Fibroblast of peridontal ligament (primary cell): ENCODE measurements around the gene COASY.
"Not testable (repeated sequence)": the region's sequence is repeated elsewhere in the genome, so short reads cannot be mapped to it uniquely, and the experiment has no call there.

Experiments used
- DNase-seq: peaks from one replicate; pipeline ENCODE4 v3.0.0-alpha.2; 2010; ENCODE audit errors: extremely low read depth

COASY gene

DNA sequence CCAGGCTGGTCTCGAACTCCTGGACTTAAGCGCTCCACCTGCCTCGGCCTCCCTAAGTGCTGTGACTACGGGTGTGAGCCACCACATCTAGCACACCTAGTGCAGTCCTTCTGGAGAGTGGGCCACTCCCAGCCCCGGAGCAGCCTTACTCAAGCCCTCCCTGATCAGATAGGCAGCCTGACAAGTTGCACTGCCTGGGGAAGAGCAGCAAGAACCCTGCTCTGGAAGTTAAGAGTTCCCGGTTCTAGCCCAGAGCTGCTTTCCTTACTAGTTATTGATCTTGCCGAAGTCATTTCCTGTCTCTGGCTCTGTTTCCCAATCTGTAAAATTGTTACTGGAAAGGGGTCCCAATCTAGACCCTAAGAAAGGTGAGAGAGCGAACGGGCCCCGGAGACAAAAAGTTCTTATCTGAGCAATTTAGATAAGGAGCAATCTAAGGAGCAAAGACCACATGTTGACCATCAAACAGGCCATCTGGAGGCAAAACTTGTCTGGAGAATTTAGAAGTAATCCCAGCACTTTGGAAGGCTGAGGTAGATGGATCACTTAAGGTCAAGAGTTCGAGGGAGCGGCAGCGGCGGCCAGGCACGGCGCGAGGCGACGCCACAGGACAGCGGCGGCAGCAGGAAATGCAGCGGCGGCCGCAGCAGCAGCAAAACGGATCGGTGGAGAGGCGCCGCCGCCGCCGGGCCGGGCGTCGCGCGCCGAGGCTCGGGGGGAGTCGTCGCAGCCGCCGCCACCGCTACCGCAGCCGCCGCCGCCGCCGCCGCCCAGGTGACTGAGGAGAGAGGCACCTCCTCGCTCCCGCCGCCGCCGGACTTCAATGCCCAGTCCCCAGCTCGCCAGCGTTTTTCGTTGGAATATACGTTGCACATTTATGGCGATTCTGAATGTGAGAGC is 30.2 kb upstream of the COASY start:
- peak; percentile 33 for DNase-seq

DNA sequence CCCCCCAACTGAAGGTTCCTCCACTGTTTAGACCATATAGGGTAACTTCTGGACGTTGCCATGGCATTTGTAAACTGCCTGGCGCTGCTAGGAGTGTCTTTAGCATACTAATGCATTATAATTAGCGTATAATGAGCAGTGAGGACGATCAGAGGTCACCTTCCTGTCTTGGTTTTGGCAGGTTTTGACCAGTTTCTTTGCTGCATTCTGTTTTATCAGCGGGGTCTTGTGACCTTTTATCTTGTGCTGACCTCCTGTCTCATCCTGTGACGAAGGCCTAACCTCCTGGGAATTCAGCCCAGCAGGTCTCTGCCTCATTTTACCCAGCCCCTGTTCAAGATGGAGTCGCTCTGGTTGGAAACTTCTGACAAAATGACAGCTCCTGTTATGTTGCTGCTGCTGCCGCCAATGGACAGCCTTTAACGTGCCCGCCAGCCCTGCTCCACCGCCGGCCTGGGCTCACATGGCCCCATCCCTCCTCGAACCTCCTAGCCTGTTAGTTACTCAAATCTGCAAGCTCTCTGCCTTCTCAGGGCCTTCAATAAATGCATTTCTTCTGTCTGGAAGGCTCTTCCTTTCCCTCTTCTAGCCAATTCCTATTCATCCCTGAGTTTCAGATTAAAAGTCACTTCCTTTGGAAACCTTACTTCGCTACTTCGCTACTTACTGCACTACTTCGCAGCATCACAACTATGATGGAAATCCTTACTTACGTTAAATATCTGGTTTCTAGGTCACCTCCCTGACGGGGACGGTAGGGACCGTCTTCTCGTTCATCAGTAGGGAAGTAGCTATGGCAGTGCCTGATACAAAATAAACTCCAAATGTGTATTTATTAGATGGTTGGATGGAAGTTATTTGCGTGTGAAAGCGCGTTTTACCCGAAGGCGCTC is 26.5 kb upstream of the COASY start:
- DNase-seq = no peak

- peak; percentile 86 for DNase-seq
Observed at GRCh38 chr17:42536048-42536371, 25.9 kb upstream of the COASY start, which contains the start of gene NAGLU. NAGLU (plus strand) TSS chr17:42536241; CDS start chr17:42536273, 32 bp downstream.

DNA sequence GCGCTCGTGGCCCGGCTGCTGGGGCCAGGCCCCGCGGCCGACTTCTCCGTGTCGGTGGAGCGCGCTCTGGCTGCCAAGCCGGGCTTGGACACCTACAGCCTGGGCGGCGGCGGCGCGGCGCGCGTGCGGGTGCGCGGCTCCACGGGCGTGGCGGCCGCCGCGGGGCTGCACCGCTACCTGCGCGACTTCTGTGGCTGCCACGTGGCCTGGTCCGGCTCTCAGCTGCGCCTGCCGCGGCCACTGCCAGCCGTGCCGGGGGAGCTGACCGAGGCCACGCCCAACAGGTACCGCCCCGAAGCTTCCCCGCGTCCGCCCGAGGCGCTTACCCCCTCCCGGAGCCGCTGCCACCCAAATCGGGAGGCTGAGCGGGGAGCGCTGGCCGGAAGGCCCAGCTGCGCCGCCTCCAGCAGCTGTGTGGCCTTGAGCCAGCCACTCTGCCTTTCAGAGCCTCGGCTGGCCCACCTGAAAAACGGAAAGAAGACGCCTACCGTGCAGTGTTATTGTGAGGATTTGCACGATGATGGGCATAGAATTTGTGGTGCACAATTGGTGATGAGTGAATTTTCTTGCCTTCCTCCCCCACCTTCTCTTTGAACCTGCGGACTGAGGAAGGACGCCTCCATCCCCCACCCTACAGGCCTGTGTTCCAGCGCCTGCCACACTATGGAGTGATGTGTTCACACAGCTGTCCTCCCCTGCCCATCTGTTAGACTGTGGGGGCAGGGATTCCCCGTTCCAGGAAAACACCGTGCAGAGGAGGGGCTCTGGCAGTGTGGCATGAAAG is 25.4 kb upstream of the COASY start:
- peak; percentile 69 for DNase-seq

DNA sequence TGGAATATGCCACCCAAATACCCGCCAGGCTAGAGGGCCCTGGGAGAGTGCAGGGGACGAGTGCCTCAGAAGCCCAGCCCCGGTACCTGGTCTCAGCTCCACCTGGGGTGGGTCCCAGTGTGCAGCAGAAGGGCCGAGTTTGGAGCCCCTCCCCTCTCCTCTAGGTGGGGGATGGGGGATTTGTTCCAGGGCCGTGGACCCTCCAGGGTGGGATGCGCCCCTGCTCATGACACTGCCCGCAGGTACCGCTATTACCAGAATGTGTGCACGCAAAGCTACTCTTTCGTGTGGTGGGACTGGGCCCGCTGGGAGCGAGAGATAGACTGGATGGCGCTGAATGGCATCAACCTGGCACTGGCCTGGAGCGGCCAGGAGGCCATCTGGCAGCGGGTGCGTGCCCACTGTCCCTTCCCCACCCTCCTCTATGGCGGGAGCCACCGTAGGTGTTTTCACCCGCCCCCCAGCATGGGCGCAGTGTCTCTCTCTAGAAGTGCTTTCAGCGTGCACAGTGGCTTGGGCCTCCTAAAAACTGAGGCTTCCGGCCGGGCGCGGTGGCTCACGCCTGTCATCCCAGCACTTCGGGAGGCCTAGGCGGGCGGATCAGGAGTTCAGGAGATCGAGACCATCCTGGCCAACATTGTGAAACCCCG is 24.7 kb upstream of the COASY start:
- DNase-seq = no peak

GRCh38 chr17:42537826-42538451 is 24.0 kb upstream of the COASY start:
- DNase-seq = no peak

GRCh38 chr17:42538482-42538881 is 23.5 kb upstream of the COASY start:
- no peak for DNase-seq

- DNase-seq = not testable (repeated sequence)
Observed at GRCh38 chr17:42540558-42540957, 21.4 kb upstream of the COASY start.

DNA sequence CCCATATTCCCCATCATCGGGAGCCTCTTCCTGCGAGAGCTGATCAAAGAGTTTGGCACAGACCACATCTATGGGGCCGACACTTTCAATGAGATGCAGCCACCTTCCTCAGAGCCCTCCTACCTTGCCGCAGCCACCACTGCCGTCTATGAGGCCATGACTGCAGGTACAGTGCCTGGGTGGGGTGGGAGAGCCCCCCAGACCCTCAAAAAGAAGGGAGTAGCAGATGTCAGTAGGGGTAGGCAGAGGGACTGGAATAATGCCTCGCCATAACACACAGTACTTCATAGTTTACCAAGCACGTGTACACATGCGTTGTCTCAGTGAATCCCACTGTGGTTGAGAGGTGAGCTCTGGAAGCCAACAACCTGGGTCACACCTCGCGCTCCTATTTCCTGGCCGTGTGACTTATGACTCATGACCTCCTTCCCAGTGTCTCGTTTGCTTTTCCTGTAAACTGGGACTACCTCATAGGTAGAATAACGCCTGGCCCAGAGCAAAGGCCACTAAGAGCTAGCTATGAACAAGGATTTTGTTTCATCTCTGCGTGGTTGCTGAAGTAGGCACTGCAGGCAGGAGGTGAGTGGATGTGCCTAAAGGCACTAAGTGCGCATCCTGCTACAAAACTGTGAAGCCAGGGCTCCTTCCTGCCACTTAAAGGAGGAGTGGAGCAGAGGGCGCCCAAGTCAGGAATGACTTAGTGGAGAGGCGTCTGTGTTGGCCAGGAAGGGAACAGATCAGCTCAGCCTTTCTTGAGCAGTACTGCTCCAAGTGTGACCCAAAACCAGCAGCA is 20.7 kb upstream of the COASY start:
- DNase-seq = no peak

GRCh38 chr17:42543190-42544079 is 18.5 kb upstream of the COASY start:
- DNase-seq = no peak

- no peak for DNase-seq
Observed at GRCh38 chr17:42544874-42545283, 17.1 kb upstream of the COASY start.

DNA sequence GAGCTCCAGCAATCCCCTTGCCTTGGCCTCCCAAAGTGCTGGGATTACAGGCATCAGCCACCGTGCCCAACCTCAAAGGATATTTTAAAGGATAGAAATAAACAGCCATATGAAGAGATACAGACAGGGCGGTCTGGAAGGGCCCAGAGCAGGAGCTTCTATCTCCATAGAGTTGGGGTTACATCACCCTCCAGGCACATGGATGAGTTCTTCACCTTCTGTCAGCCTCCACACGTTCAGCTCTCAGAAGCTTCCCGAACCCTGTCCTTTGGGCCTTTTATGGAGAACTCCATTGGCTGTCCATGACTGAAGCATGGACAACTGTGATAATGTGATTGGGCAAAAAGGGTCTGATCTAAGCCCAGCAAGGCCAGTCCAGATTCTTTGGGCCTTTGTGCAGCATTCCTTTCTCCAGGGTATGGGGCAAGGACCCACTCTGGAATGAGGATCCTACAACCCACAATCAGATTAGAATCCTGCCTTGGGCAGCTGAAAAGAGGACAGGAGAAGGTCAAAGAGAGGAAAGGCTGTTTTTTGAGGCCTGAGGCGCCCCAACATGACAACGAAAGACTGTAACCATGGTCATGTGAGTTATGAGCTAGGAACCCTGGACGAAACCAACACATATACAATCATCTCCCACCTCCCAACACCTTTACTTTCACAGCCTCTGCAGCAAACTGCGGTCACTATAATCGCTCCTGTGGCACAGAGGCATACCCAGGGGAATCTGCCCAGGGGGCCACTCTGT is 16.0 kb upstream of the COASY start:
- DNase-seq = not testable (repeated sequence)

- no peak for DNase-seq
Observed at GRCh38 chr17:42547001-42547461, 14.9 kb upstream of the COASY start.

- DNase-seq = no peak
Observed at GRCh38 chr17:42547698-42548069, 14.3 kb upstream of the COASY start.

DNA sequence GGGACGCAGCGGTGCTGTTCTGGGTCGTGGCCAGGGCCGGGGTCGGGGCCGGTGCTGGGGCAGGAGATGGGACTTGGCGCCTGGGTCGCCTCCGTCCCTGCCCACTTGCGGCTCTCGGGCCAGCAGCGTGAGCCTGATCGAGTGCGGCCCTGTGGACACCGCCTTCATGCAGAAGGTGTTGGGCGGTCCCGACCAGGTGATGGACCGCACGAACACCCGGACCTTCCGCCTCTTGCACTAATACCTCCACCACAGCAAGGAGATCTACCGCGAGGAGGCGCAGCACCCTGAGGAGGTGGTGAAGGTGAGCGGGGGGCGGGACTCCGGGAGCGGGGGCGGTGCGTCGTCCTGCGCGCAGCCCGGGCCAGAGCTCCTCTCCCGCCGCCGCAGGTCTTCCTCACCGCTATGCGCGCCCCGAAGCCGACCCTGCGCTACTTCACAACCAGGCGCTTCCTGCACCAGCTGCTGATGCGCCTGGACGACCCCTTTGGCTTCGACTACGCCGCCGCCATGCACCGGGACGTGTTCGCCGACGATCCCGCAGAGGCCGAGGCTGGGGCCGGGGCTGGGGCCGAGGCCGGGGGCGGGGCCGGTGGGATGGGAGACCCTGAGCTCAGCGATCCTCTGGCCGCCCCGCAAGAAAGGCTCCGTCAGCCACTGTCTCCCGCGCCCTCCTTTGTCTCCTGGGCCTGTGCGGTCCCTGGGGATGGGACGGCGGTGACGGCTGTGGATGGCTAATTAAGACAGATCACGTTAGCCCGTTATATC is 13.7 kb upstream of the COASY start:
- no peak for DNase-seq

GRCh38 chr17:42548993-42549755 is 12.8 kb upstream of the COASY start:
- no peak for DNase-seq

GRCh38 chr17:42552736-42553135 is 9.2 kb upstream of the COASY start, which contains the start of gene HSD17B1:
HSD17B1 (plus strand) TSS chr17:42552923; CDS start chr17:42552934, 11 bp downstream.
- DNase-seq = not testable (repeated sequence)
